GM12891 (cell line): ENCODE results near the gene ATXN7.

ENCODE experiments used
- DNase-seq: peaks from one replicate; pipeline ENCODE4 v3.0.0; 2011; ENCODE audit warnings: low spot score; ENCODE audit not compliant: insufficient read length
- FAIRE-seq: peaks from 2 replicates; lab custom pipeline; 2011; peaks lifted over from hg19 to GRCh38; lab: Jason Lieb, UNC
- PAX5 ChIP-seq: IDR thresholded peaks from 2 replicates; pipeline ENCODE4 v1.6.1; 2011; ENCODE audit warnings: low read length, moderate library complexity, mild to moderate bottlenecking; ENCODE audit not compliant: insufficient read depth, severe bottlenecking
- POLR2A ChIP-seq: IDR thresholded peaks from 2 replicates; pipeline ENCODE4 v1.6.1; 2011; ENCODE audit warnings: low read depth, low read length, control low read depth
- POLR2AphosphoS5 ChIP-seq: IDR thresholded peaks from 2 replicates; pipeline ENCODE4 v1.6.1; 2011; ENCODE audit warnings: low read depth, low read length, control low read depth
- POU2F2 ChIP-seq: IDR thresholded peaks from 2 replicates; pipeline ENCODE4 v1.6.1; 2011; ENCODE audit warnings: low read depth, mild to moderate bottlenecking, control low read depth, low read length, moderate library complexity
- SPI1 ChIP-seq: IDR thresholded peaks from 2 replicates; pipeline ENCODE4 v1.6.1; 2011; ENCODE audit warnings: low read depth, low read length, control low read depth
- TAF1 ChIP-seq: IDR thresholded peaks from 2 replicates; pipeline ENCODE4 v1.6.1; 2011; ENCODE audit warnings: low read depth, low read length, control low read depth

Gene ATXN7

DNA sequence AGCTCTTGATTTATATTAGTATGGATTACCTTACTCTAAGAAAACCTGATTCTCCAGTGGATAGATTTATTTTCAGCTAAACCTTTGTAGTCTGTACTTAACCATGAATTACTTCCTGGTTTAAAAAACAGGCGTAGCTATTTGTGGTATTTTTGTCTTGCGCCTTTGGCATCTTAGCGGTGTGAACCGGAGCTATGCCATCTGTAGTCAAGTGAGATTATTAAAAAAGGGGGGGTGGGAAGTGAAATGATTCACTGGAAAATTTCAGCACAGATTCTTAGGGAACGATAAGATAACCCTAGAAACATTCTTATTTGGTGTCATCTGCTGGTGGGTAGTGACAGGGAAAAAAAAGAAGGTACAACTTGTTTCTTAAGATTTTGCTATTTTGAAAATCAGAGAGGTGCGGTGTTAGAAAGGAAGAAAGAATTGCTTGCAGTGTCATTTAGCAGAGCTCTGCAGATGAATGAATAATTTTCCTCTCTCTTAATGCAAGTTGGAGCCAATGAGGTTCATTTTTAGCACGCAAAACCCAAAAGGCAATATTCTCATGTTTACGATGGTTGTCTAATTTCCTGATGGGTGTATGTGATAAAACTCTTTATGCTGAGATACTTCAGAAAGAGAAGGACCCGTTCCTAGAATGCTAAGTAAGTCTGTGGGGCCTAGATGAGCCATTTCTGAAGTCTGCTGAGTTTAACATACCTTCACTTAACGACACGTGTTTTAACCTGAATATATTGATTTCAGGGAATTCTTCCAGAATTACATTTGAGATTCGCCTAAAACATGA is 115.6 kb downstream of the ATXN7 start:
- TF ChIP-seq POLR2AphosphoS5 (no peak), SPI1 (no peak), POU2F2 (no peak), TAF1 (no peak), POLR2A (no peak), PAX5 (no peak)
- no peak for FAIRE-seq

DNA sequence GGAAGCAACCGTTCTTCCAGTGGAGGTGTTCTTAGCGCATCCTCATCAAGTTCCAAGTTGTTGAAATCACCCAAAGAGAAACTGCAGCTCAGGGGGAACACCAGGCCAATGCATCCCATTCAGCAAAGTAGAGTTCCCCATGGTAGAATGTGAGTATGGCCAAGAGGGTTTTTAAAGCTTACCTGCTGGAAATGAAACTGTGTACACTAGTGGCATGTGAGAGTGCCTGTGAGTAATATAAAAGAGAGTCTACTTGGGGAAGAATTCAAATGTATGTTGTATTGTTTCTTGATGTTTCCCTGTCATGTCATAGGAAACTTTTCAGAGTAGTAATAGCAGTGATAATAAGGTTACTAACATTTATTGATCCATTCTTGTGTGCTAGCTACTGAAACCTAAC is 116.4 kb downstream of the ATXN7 start:
- TF ChIP-seq POLR2A (no peak), TAF1 (no peak)
- DNase-seq (no peak), FAIRE-seq (no peak)

More for the DNA sequence above, 115.6 kb downstream of the ATXN7 start:
- no peak for DNase-seq

GRCh38 chr3:63980830-63981498 is 117.3 kb downstream of the ATXN7 start:
- TF ChIP-seq PAX5 (no peak), TAF1 (no peak), POU2F2 (no peak), POLR2AphosphoS5 (no peak), POLR2A (no peak), SPI1 (no peak)
- FAIRE-seq (no peak), DNase-seq (no peak)

GRCh38 chr3:63981980-63982379 is 118.3 kb downstream of the ATXN7 start:
- TF ChIP-seq POLR2AphosphoS5, result no peak
- TF ChIP-seq SPI1, result peak; percentile 58
- TF ChIP-seq POU2F2, result no peak
- TF ChIP-seq PAX5, result no peak
- no peak for TF ChIP-seq TAF1
- FAIRE-seq (no peak), DNase-seq (no peak)

DNA sequence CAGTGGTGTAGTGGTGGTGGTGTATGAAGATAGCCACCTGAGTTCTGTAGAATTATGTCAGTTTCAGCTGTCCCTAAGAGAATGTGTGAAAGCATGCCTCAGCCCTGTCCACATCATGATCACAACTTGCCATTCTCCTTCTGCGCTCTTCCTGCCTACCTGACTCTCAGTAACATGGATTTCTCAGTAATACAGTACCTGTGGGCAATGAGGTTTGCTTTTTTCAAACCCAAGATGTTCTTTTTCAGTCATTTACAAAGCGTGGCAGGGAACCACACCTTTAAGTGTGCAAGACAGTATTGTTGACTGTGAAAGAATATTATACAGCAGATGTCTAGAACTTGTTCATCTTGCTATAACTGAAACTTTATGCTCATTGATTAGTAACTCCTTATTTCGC is 120.7 kb downstream of the ATXN7 start:
- no peak for FAIRE-seq
- TF ChIP-seq SPI1, result no peak
- no peak for TF ChIP-seq POLR2AphosphoS5
- no peak for TF ChIP-seq PAX5
- TF ChIP-seq POU2F2, result no peak
- TF ChIP-seq TAF1, result no peak
- TF ChIP-seq POLR2A, result no peak

GRCh38 chr3:63986146-63986545 is 122.5 kb downstream of the ATXN7 start:
- FAIRE-seq, result no peak
- TF ChIP-seq SPI1, result no peak
- no peak for TF ChIP-seq TAF1
- TF ChIP-seq POLR2AphosphoS5, result no peak
- no peak for TF ChIP-seq POLR2A
- no peak for TF ChIP-seq PAX5
- TF ChIP-seq POU2F2, result no peak

More for the DNA sequence above, 120.7 kb downstream of the ATXN7 start:
- DNase-seq, result no peak

GRCh38 chr3:63986831-63987230 is 123.2 kb downstream of the ATXN7 start:
- no peak for TF ChIP-seq PAX5
- no peak for TF ChIP-seq POU2F2
- TF ChIP-seq POLR2AphosphoS5, result no peak
- no peak for TF ChIP-seq TAF1
- no peak for TF ChIP-seq POLR2A
- TF ChIP-seq SPI1, result no peak
- no peak for FAIRE-seq
- DNase-seq, result no peak

More at GRCh38 chr3:63986146-63986545, 122.5 kb downstream of the ATXN7 start:
- DNase-seq, result no peak

DNA sequence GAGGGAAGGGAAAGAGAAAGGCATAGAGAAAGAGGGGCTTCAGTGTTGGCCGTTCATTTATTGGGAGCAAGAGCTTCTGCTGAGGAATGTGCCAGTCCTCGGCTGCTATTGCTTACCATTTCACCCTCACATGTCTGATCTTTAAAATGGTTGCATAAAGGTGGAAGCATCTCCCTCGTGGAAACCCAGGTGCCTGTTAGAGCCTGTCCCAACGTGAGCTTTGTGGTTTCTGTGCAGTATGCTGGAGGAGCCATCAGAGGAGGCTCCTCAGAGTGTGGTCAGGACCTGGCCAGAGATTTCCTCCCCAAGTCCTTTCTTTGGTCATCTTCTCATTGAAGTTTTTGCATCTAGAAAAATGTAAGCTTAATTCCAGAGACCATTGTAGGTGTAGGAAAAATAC is 125.3 kb downstream of the ATXN7 start:
- DNase-seq (no peak), FAIRE-seq (no peak)

GRCh38 chr3:63990204-63990603 is 126.5 kb downstream of the ATXN7 start:
- TF ChIP-seq PAX5 (no peak), SPI1 (no peak), POU2F2 (no peak), POLR2A (no peak), POLR2AphosphoS5 (no peak), TAF1 (no peak)
- FAIRE-seq (no peak), DNase-seq (no peak)

More for the DNA sequence above, 125.3 kb downstream of the ATXN7 start:
- TF ChIP-seq POLR2A, result no peak
- no peak for TF ChIP-seq POLR2AphosphoS5
- TF ChIP-seq POU2F2, result no peak
- no peak for TF ChIP-seq TAF1
- no peak for TF ChIP-seq SPI1
- TF ChIP-seq PAX5, result no peak

DNA sequence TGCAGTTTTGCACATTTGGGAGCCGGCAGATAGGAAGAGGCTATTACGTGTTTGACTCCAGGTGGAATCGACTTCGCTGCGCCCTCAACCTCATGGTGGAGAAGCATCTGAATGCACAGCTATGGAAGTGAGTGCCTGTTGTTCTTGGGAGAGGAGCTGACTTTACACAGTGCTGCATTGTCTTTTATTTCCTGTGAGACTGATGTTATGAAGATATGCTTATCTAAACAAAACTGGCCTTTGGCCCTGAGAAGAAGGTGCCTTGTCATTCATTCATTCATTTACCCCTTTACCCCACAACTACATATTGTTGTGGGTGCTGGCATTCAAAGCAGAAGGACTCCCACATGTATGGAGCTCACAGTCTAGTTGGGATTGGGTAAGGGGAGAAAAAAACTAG is 127.1 kb downstream of the ATXN7 start:
- TF ChIP-seq POLR2AphosphoS5, result no peak
- TF ChIP-seq POU2F2, result no peak
- no peak for TF ChIP-seq TAF1
- TF ChIP-seq SPI1, result no peak
- TF ChIP-seq PAX5, result no peak
- no peak for TF ChIP-seq POLR2A
- no peak for FAIRE-seq
- DNase-seq, result no peak
